Measurements from ENCODE around the gene AQP12B. TPM values are rescaled to one million over a fixed set of nuclear protein-coding genes. Genes with fewer than 3 reads are reported as not detected.

AQP12B gene
- total RNA-seq, 6 experiments from 2014 or later, result not detected

DNA sequence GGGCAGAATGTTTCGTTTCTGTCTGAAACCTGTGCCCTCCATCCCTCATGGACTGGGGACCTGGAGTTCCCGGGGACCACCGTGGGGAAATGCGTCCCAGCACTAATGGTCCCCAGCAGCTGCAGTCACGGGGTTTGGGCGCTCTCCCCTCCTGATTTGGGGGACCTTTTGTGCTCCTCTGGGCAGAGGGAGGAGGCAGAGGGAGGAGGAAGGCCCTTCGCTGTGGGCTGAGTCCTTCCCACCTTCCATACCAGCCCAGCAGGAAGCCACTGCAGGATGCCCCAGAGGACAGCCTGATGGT lies 54.2 kb downstream of the AQP12B start:
- DNase-seq, result peak in 1 of 3 donors; percentile 45
- Histone ChIP-seq H3K4me3 (no peak overlapping the region), H3K9me3 (no peaks in the 10 kb centered on the region), H3K36me3 (no peaks in the 10 kb centered on the region), H3K27me3 (no peaks in the 10 kb centered on the region), H3K4me1 (no peaks in the 10 kb centered on the region), H3K27ac (no peak overlapping the region)
- ATAC-seq, result no peak
- TF ChIP-seq POLR2A (IDR thresholded peaks at IDR 0.05), result no peak
- TF ChIP-seq CTCF (IDR thresholded peaks at IDR 0.05), result no peak
- intact Hi-C loops (cut with DNase I), result no loop called here
- no CpG with 5 or more reads among the region's 7 CpGs for WGBS (ENCODE audit: insufficient coverage, low coverage, low lambda C conversion rate, missing lambda C conversion rate)

DNA sequence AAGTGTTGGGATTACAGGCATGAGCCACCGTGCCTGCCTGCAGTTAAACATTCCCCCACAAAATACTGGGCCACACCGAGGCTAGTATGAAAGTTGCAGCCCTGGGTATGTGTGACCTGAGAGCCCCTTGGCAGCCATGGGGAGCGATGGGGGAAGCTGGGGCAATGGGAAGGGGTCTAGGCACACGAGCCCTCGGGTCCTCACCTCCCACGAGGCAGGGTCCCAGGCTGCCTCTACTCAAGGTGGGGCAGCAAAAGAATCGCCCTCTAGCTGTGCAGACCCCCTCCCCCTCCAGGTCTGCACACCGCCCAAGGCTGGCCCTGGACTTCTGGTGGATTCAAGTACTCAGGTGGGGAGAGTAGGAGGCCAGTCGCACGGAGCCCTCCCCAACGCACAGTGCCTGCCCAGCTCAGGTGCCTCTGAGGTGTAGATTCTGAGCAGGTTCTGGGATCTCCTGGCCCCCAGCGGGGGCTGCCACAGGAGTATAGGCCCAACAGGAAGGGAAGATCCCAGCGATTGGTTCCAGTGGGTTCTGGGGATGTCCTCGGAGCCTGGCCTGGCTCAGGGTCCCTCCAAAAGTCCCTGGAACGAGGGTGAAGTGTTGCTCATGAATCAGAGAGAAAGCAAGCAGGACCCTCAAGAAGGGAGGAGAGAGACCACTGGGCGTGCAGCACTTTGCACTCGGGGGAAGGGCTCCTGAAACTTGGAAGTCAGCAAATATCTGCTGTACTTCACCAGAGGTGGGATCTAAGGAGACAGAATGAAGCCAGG lies 54.8 kb downstream of the AQP12B start:
- no peak overlapping the region for H3K27ac ChIP-seq
- 70% methylated on average over 5 of the region's 17 CpGs for WGBS (ENCODE audit: insufficient coverage, low coverage, low lambda C conversion rate, missing lambda C conversion rate)
- TF ChIP-seq POLR2A (IDR thresholded peaks at IDR 0.05) (no peak), CTCF (IDR thresholded peaks at IDR 0.05) (no peak)
- H3K4me1 ChIP-seq, result no peaks in the 10 kb centered on the region
- H3K27me3 ChIP-seq, result no peaks in the 10 kb centered on the region
- intact Hi-C loops (cut with DNase I), result no loop called here
- ATAC-seq, result no peak
- no peak overlapping the region for H3K4me3 ChIP-seq
- H3K36me3 ChIP-seq, result no peaks in the 10 kb centered on the region
- DNase-seq, result peak in 2 of 3 donors; percentile 29 to 31
- H3K9me3 ChIP-seq, result no peaks in the 10 kb centered on the region

GRCh38 chr2:240626531-240627300 lies 56.0 kb downstream of the AQP12B start:
- 25% methylated on average over 12 of the region's 21 CpGs for WGBS (ENCODE audit: insufficient coverage, low coverage, low lambda C conversion rate, missing lambda C conversion rate)
- ATAC-seq (peak in 2 of 4 donors; percentile 29 to 40), DNase-seq (peak; percentile 42 to 55 (median 45))
- Histone ChIP-seq H3K27me3 (no peaks in the 10 kb centered on the region), H3K4me1 (no peaks in the 10 kb centered on the region), H3K27ac (no peak overlapping the region), H3K4me3 (no peak overlapping the region), H3K9me3 (no peaks in the 10 kb centered on the region), H3K36me3 (no peaks in the 10 kb centered on the region)
- TF ChIP-seq POLR2A (IDR thresholded peaks at IDR 0.05) (no peak), CTCF (IDR thresholded peaks at IDR 0.05) (no peak)
- intact Hi-C loops (cut with DNase I), result no loop called here

Small RNA genes within 50 kb of the gene (small RNA-seq; reads per million reads assigned to genes)
- gene AC011298.3, result 0 reads per million in 2 experiments

Other genes with a start within 250 kb of the AQP12B start
- gene GPC1, start 247.2 kb downstream of the AQP12B start, total RNA-seq, result 10 to 100 TPM; 20.7 to 44.5 (median 27.8) TPM
- 10 to 100 TPM in 1 of 6 experiments, 1 to 10 TPM in 5; 6.6 to 11.0 (median 9.0) TPM for gene ANKMY1, start 124.9 kb downstream of the AQP12B start, total RNA-seq
- 1 to 10 TPM; 1.3 to 3.5 (median 2.1) TPM for gene DUSP28, start 122.5 kb downstream of the AQP12B start, total RNA-seq
- 100 to 1,000 TPM in 1 of 6 experiments, 10 to 100 TPM in 5; 24.7 to 105 (median 31.0) TPM for gene RNPEPL1, start 114.4 kb downstream of the AQP12B start, total RNA-seq
- 10 to 100 TPM in 2 of 6 experiments, 1 to 10 TPM in 4; 7.2 to 13.8 (median 9.1) TPM for gene CAPN10, start 96.2 kb downstream of the AQP12B start, total RNA-seq
- 1 to 10 TPM in 2 of 6 experiments, under 1 TPM in 4; 0.11 to 1.2 (median 0.72) TPM for gene GPR35, start 57.4 kb downstream of the AQP12B start, total RNA-seq
- gene AQP12A, start 9.0 kb upstream of the AQP12B start, total RNA-seq, result not detected
- gene KIF1A, start 137.3 kb upstream of the AQP12B start, total RNA-seq, result under 1 TPM; 0.31 to 0.87 (median 0.56) TPM
- 1,000 to 10,000 TPM in 4 of 6 experiments, 100 to 1,000 TPM in 2; 744 to 1,833 (median 1,254) TPM for gene AGXT, start 185.9 kb upstream of the AQP12B start, total RNA-seq
- gene MAB21L4, start 213.3 kb upstream of the AQP12B start, total RNA-seq, result 10 to 100 TPM in 1 of 6 experiments, 1 to 10 TPM in 5; 3.7 to 17.0 (median 5.2) TPM
- gene CROCC2, start 223.5 kb upstream of the AQP12B start, total RNA-seq, result under 1 TPM in 5 of 6 experiments, not detected in 1; 0.06 to 0.15 (median 0.12) TPM

All from right lobe of liver (tissue), 6 donors.